HG02870 (cell line): ENCODE data around the gene IL3.

Experiments
- ATAC-seq: cut with Tn5 transposase; IDR thresholded peaks from one replicate; pipeline ENCODE4 v1.9.1; 2021; ENCODE audit warnings: mild to moderate bottlenecking, moderate library complexity; ENCODE audit not compliant: unreplicated experiment

The IL3 gene, protein sequence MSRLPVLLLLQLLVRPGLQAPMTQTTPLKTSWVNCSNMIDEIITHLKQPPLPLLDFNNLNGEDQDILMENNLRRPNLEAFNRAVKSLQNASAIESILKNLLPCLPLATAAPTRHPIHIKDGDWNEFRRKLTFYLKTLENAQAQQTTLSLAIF

DNA sequence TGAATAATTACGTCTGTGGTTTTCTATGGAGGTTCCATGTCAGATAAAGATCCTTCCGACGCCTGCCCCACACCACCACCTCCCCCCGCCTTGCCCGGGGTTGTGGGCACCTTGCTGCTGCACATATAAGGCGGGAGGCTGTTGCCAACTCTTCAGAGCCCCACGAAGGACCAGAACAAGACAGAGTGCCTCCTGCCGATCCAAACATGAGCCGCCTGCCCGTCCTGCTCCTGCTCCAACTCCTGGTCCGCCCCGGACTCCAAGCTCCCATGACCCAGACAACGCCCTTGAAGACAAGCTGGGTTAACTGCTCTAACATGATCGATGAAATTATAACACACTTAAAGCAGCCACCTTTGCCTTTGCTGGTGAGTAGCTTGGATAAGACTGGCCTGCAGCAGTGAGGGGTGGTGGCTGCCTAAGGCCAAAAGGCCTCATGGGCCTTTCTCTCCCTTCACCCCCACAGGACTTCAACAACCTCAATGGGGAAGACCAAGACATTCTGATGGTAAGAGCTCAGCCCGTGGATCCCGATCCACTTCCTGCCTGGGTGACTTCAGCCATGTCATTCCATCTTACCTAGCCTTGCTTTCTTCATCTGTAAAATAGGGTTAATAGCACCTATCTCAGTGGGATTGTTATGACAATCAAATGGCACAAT, at the start of gene IL3:
TSS of gene IL3 (plus strand) at position 155 of the 661 bp plus-strand sequence. CDS start at position 207, 52 bp downstream.
- ATAC-seq = no peak

DNA sequence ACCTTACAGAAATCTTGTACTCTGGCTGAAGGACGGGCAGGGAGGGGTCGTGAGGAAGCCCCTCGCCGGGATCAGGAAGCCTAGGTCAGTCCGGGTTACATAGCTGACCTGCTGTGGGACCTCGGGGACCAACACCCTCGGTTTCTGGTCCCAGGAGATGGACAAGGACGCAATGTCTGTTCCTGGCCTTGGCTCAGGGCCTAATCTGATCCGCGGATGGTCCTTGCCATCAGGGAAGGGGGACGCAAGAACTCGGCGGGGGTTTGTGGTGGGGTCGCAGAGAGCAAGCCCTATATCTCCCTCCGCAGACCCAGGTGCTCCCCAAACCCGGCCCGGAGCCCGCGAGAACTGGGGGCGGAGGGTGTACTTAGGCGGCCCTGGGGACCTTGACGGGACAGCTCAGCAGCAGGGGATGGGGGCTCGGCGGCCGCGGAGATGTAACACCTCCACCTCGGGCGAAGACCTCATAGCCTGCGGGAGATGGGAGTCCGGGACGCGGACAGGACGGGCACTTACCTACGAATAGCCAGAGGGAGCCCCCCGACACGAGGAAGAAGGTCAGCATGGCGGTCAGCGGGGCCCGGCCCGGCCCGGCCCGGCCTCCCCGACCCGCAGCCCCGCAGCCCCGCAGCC, 49.4 kb upstream of the IL3 start:
- ATAC-seq = no peak

DNA sequence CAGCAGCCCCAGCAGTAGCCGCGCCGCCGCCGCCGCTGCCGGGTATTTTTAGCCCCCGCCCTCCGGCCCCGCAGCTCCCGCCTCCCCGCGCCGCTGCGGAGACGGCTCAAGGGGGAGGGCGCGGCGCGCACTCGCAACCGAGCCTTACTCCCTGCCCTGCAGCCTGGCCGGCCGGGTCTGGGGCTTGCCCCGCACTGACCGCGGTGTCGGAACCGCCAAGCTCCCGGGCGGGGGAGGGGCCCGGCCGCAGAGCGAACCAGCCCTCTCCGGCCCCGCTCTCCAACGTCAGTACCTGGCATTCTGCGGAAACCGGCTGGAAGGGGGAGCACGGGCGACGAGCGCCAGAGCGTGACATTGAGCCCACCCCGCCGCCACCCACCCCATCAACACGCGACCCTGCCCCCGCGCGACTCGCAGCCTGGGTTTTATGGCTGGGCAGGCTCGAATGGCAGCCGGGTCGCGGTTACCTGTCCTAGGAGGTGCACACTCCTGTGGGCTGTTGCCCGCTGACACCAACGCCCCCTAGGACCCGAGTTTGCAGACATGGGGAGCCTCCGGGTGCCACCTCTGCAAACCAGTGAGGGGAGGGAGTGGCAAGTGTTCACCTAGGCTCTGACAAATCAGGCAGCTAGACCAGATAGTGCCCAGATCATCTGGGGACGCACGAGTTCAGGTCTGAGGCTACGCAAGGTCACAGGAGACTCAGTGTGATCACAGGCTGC, 48.7 kb upstream of the IL3 start, which contains the start of gene ACSL6:
TSS of gene ACSL6 (minus strand) at position 37 of the 722 bp plus-strand sequence. CDS start 105 bp downstream, outside the sequence.
- ATAC-seq = no peak

DNA sequence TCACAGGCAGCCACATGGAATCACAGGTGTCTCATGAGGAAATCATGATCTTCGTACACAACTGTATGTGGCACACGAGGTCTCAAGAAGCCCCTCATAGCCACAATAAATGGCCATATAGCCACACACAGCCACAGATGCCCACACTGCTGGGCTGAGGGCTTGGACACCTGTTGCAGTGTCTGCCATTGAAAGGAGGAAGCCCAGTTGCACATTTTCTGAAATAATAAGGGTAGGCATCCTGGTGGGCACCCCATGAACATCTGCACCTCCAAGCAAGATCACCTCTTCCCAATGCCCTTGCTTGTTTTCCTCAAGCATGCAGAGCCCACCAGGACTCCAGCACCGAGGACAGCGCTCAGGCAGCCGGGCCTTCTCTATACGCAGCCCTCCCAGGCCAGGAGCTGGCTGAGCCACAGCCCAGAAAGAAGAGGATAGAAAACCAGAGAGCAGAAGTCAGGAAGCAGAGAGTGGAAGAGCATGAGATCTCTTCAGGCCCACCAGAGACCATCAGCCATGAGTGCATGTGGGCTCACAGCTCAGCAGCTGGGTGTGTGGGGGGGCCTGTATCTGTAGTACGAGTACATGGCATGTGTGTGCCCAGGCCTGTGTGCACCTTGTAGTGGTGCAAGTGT, 48.0 kb upstream of the IL3 start:
- no peak for ATAC-seq

DNA sequence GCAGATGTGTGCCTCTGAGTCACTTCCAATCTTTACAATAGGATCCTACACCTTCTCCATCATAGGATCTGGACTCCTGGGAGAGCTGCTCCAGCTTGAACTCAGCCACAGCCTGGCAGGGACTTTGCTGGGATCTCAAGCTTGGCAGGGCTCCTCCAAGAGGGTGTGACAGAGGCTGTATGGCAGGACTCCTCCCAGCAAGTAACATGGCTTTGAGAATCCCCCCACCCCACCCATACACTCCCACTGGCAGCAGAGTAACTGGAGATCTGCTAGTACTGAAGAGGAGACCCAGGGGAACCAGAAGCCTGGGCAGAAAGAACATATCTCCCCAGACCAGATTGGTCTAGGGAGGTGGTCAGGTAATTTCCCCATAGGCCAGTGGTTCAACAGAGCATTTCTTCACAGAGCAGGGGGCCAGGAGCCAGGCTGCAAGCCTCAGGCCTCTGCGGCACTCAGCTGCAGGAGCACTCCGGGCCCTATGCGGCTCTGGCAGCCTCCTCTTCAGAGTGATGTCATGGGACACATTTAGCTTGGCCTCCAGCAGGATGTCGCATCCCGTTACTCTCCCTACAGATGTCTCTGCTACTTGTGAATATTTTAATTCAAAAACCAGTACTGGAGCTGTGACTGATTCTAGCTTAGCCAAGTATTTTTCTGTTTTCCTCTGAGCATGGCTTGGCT, 47.3 kb upstream of the IL3 start:
- ATAC-seq = no peak

DNA sequence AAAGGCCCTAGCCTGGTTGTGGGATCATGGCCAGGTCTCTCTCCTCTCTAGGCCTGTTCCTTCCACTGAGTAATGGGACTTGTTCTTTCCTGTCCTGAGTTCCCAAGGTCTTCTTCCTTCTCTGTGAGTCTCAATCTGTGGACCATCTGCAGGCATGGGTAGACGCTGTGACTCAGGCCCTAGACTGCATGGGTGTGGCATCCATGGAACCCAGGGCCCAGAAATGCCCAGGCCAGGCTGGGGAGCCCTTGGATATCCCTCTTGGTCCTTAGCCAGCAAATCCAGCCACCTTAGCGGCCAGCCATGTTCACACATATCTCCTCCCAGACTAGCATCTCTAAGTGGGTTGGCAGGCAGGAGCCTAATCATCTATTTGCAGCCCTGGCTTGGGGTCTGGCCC, 46.7 kb upstream of the IL3 start:
- no peak for ATAC-seq

DNA sequence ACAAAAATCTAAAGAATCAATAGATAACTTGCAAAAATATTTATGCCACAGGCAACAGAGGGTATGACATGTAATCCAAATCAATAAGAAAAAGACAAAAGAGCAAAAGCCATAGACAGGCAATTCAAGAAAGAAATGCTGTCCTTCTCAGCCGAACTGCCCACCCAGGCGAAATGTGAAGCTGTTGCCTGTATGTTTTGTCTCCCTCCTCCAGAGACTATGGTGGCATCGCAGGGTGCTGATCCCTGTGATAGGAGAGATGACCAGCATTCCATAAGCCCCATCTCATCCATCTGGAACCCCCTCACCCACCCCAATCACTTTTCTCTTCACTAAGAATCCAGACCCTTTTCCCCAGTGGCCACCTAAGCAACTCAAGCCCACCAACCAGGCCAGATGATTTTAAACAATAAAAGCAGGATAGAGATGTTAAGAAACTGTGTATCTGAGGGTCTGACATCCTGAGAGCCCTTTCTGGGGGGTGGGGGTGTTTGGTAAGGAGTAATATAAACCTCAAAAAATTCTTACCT, 43.7 kb upstream of the IL3 start:
- no peak for ATAC-seq

DNA sequence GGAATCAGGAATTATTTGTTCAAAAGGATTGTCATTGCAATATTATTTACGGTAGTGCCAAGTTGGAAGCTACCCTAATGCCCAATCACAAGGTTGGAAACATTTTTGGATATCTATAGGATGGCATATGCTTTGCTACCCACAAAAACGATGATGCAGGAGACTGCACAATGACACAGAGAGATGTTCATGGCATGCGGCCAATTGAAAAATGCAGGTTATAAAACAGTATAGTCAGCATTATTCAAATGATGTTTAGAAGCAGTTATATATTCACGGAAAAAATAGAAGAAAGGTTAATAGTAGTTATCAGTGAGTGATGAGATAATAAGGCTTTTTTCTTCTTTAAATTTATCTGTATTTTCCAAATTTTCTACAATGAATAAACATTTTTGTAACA, 43.1 kb upstream of the IL3 start:
- ATAC-seq = no peak

DNA sequence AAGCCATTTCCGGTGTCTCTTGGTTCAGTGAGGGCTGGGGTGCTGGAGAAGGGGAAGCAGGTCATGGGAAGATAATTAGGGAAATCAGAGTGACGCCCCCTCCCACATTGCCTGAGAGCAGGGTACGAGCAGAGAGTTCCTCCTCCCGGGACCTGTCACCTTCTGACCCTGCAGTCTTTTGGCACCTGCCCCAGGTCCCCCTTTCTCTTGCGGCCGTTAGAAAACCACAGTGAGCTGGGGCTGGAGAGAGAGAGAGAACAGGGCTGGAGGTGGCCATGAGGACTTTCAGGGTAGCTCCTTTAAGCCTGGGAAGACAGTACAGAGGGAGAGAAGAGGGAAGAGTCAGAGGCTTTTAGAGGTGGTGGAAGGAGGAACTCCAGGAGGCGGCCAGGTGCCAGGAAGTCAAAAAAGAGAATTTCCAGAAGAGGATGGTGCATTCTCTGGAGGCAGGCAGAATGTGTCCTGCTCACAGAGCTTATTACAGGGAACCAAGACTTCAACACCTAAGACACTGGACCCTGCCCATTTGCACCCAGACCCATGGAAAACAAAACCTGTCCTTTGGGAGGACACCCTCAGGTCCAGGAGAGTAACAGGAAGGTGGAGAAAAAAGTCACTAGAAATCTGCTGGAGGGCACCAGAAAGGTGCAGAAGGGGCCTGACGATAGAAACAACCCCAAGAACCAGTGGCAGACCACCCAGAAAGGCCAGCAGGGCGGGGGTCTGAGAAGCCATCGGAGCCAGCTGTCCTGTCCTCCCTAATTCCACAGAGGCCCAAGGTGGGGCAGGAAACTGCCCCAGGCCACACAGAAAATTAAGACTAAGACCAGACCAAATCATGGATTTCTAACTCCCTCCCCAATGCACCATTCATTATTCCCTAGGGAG, 42.5 kb upstream of the IL3 start:
- no peak for ATAC-seq

DNA sequence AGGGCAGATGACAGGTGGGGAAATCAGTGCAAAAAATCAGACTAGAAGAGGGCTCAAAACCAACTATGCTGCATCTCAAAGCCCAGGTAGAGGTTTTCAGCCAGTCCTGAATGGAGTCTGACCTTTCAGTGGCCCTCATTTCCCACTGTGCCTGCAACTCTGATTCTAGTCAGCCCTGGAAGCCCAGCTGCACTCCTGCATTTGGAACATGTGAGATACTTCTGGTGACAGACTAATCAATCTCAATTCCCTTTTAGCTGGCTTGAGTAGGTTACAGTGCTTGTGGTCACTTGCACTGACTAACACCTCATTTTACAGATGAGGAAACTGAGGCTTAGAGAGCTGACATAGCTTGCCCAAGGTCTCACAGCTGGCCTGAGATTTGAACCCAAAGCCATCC, 41.1 kb upstream of the IL3 start:
- ATAC-seq = no peak

DNA sequence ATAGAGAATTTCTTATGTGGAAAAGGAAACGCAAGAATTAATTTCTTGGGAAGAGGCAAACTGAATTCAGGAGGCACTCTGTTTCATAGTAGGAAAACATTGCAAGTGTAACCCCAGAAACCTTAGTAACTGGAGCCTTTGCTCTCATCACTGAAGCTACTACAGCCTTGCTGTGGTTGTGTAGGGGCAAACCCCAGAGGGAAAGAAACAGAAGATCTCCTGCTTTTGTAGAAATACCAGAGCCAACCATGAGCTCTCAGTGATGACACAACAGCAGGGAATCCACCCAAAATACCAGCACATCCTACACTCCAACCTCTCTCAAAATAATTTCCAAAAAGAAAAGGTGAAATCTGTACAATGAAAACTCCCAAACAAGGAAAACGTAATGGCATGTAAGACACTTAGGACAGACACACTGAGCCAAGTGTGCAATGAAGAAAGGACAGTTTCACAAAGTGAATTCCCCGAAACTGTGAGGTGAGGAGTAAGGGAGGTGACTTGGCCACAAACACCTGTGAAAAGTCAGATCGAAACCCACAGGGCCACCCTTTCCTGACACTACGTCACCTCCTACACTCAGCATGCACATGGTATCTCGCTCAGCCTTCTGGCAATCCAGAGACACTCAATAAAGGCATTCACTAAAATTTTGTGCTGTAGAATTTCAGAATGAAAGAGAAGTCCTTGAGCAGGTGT, 40.4 kb upstream of the IL3 start:
- peak; percentile 97 for ATAC-seq

DNA sequence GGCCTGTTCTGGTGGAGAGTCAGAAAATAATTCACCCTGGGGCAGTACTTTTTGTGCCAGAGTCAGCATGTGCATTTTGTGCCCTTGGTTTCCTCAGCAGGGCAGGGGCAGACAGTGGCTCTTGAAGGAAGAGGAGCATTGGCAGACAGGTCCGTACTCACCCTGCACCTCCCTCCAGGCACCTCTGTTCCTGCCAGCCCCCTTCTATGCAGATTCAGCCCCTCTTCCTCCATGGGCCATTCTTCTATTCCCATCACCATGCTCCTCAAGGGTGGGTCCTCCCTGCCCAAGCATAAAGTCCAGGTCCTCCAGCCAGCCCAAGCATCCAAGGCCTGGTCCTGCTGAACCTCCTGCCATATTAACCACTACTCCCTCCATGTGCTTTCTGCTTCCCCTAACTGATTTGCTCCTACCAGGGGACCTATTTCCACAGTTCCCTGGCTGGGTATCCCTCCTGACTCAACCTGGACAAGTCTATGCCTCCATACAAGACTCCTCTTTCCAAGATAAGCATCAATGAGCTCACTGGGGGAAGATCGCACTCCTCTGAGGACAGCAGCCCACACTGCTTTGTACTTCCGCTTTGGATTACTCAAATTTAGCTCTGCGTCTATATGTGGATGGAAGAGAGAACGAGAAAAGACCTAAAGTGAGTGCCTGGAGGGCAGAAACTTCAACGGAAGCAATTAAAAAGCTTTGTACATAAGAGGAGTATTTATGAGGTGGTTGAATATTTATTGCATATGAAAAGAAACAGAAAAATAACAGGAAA, 39.7 kb upstream of the IL3 start:
- ATAC-seq = peak; percentile 13

DNA sequence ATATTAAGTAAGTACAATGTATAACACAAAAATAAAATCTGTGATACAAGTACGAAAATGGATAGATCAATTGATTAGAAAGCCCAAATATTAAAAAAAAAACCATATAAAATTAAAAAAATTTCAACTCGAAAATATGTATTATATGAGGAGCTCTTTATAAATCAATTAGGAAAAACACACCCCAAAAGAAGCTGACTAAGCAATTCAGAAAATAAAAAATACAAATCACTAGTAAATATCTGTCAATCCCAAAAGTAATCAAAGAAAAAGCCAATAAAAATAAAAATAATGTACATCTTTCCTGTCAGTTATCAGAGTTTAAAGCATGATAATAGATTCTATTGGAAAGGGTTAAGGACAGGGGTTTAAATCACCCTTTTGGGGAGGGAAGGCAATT, 38.8 kb upstream of the IL3 start:
- no peak for ATAC-seq

DNA sequence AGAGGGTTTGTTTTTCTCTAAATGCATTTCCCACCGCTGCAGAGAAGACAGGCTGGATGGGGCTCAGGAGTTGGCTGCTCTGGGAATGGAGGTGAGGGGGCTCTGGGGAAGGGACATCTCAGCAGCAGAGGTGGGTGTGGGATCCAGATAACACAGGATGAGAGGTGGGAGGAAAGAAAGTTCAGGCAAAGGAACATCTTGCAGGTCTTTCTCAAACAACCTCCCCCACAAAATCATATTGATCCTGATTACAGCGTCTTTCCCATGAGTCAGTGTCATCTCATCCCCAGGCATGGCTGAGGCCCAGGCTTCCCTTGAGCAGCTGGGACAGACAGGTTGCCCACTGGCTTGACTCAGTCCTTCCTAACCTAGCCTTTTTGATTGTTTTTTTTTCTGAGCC, 37.7 kb upstream of the IL3 start:
- ATAC-seq = no peak

DNA sequence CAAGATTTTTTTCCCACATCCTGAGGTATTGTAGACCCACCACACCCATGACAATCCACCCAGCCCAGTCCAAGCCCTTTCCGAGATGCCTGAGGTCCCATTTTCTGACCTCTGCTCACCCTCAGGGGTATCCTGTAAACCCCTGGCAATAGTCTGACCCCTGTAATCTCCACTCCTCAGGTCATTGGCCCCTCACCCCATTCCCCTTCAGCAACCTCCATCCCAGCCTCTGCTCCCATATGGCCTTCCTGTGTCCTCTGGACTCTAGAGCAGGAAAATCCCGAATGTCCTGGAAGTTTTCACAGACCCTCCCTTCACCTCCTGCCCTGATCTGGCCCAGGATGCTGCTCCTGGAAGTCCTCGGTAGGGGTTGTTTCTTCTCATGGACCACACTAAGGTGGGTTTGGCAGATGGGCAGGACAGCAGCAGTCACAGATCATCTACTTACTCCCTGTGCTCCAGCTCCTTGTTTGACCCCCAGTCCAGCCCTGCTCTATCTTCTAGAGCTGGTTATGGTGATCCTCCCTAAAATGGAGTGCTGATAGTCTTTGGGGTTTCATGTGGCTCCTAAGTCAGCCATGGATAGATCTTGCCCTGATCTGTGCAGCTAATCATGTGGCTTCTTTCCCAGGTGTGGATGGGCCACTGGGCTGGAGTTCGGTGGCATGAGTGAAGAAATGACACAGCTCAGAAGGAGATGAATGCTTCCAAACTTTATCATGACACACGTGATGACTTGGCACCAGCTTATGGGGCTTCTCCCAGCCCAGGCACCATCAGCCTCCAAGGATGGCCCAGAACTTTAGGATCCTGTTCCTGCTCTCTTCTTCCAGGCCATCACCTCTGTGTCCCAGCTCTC, 37.0 kb upstream of the IL3 start:
- ATAC-seq = no peak

DNA sequence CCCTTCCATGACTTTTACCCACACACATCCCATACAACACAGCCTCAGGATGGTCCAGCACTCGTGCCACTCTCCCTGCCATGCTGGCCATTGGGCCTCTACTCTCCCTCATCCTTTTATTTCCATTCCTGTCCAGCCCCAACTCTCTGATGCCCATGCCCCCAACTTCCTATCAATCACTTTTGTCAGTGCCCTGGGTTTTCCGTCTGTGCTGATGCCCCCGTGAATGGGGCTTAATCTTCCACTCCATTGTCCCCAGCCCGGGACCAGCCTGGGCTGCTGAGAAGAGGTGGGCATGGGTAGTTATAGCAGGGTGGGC, 36.4 kb upstream of the IL3 start:
- ATAC-seq = no peak

DNA sequence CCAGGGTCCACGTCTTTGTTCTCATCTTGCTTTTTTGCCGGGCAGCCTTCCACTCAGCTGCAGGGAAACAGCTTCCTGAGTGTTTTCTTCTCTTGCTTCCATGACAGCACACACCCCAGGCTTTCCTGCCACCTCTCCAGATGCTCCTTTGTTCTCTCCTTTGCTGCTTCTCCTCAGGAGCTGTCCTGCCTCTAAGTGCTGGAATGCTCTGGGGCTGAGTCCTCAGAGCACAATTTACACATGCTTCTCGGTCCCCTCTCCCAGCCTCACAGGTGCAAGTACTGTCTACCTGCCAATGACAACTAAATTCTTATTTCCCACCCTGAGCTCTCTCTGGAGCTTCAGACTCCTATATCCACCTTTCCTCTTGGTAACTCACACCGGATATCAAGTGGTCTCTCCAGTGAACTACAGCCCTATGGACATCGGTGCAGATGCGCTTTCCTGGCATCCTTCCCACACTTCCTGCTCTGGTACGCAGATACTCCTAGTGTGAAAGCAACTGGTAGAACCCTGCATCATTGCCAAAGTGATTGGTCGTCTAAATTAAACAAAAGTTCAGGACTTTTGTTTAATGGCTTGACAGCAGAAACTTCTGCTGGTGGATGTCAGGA, 35.6 kb upstream of the IL3 start:
- no peak for ATAC-seq
